B cell (primary cell): ENCODE data around the gene KLHDC7B. TPM values are rescaled to one million over a fixed set of nuclear protein-coding genes. Genes with fewer than 3 reads are reported as not detected.

Source experiments
- ATAC-seq: fragments of 200-7000 bp; cut with Tn5 transposase; one replicate; pipeline ENCODE4 v1.10.0; 2021; ENCODE audit warnings: low read depth, mild to moderate bottlenecking, moderate number of reproducible peaks, moderate library complexity
- CTCF ChIA-PET: fragments of 350-600 bp; sonication (Branson Sonifier 250); formaldehyde crosslinking; loops from one replicate; lab custom pipeline; 2021; ENCODE audit warnings: antibody characterized with exemption, inconsistent platforms; lab: Charles Lee
- POLR2A ChIA-PET: fragments of 350-600 bp; sonication (Branson Sonifier 250); formaldehyde crosslinking; loops from one replicate; lab custom pipeline; 2021; ENCODE audit warnings: antibody characterized with exemption; lab: Charles Lee
- DNase-seq: peaks from one replicate; pipeline ENCODE4 v3.0.0; 2013
- H2AFZ ChIP-seq: 2 replicates; pipeline ENCODE4 v1.6.1; 2012; ENCODE audit warnings: mild to moderate bottlenecking, low read depth, low read length; ENCODE audit not compliant: insufficient read depth, poor library complexity, severe bottlenecking
- H3K27ac ChIP-seq, 2 donors: 1 replicate in 1 of 2; 2 replicates in 1 of 2; pipeline ENCODE4 v1.5.1; 2012 to 2013; ENCODE audit warnings: low read length in 2 of 2, mild to moderate bottlenecking in 2 of 2, moderate library complexity in 1 of 2
- H3K27me3 ChIP-seq, 4 experiments: fragments of 200-600 bp in 1 of 4; sonication (generic) in 1 of 4; replicated peaks in 1 of 4; 1 replicate in 2 of 4; 2 replicates in 2 of 4; pipeline versions ENCODE4 v1.6.1 to v1.7.0; 2013 to 2016; ENCODE audit warnings: low read length in 3 of 4, mild to moderate bottlenecking in 2 of 4, mixed read lengths in 1 of 4, moderate library complexity in 1 of 4; ENCODE audit not compliant: insufficient read depth in 4 of 4, control insufficient read depth in 3 of 4; ENCODE audit errors: control extremely low read depth in 1 of 4
- H3K36me3 ChIP-seq, 2 experiments: replicated peaks in 1 of 2; 1 replicate in 1 of 2; 2 replicates in 1 of 2; pipeline versions ENCODE4 v1.6.1 to v1.7.1; 2013; ENCODE audit warnings: low read length in 1 of 2; ENCODE audit not compliant: insufficient read depth in 2 of 2, control insufficient read depth in 1 of 2; ENCODE audit errors: control extremely low read depth in 1 of 2, extremely low read depth in 1 of 2
- H3K4me1 ChIP-seq, 2 donors: fragments of 200-600 bp in 1 of 2; sonication (generic) in 1 of 2; 1 replicate in 1 of 2; 2 replicates in 1 of 2; pipeline versions ENCODE4 v1.5.1 to v1.6.1; 2013 to 2017; ENCODE audit warnings: low read length in 2 of 2; ENCODE audit not compliant: control insufficient read depth in 2 of 2, insufficient read depth in 2 of 2
- H3K4me2 ChIP-seq: replicated peaks from 2 replicates; pipeline ENCODE3; 2012; ENCODE audit warnings: mild to moderate bottlenecking, low read depth, low read length; ENCODE audit not compliant: poor library complexity, severe bottlenecking
- H3K4me3 ChIP-seq, 5 experiments: fragments of 200-600 bp in 1 of 5; sonication (generic) in 1 of 5; 1 replicate in 3 of 5; 2 replicates in 2 of 5; pipeline versions ENCODE4 v1.5.1 to v1.7.0; 2011 to 2016; ENCODE audit warnings: low read length in 4 of 5, mild to moderate bottlenecking in 4 of 5, low read depth in 2 of 5, control low read depth in 1 of 5, moderate library complexity in 1 of 5; ENCODE audit not compliant: insufficient read depth in 1 of 5; ENCODE audit errors: control extremely low read depth in 1 of 5, extremely low read depth in 1 of 5
- H3K79me2 ChIP-seq: fragments of 200-600 bp; sonication (generic); one replicate; pipeline ENCODE4 v1.6.0; 2016; ENCODE audit warnings: low read length; ENCODE audit not compliant: control insufficient read depth, insufficient read depth
- H3K9ac ChIP-seq: fragments of 200-600 bp; sonication (generic); 2 replicates; pipeline ENCODE4 v1.6.1; 2017; ENCODE audit warnings: mild to moderate bottlenecking, low read length, moderate library complexity
- H3K9me3 ChIP-seq, 3 donors: one replicate each; pipeline versions ENCODE4 v1.6.1 to v1.7.1; 2013; ENCODE audit warnings: low read length in 2 of 3; ENCODE audit not compliant: control insufficient read depth in 2 of 3, insufficient read depth in 1 of 3; ENCODE audit errors: control extremely low read depth in 1 of 3
- H4K20me1 ChIP-seq: 2 replicates; pipeline ENCODE4 v1.6.0; 2012; ENCODE audit warnings: mild to moderate bottlenecking, low read length; ENCODE audit not compliant: insufficient read depth, control insufficient read depth, poor library complexity, severe bottlenecking
- H3K27ac Mint-ChIP-seq: one replicate; pipeline ENCODE4 v1.8.0; 2021; ENCODE audit warnings: mixed read lengths
- H3K27me3 Mint-ChIP-seq: one replicate; pipeline ENCODE4 v1.8.0; 2021; ENCODE audit warnings: mixed read lengths
- H3K4me1 Mint-ChIP-seq: one replicate; pipeline ENCODE4 v1.8.0; 2021; ENCODE audit warnings: mixed read lengths
- H3K4me3 Mint-ChIP-seq: one replicate; pipeline ENCODE4 v1.8.0; 2021; ENCODE audit warnings: mixed read lengths
- H3K9me3 Mint-ChIP-seq: one replicate; pipeline ENCODE4 v1.8.0; 2022; ENCODE audit warnings: mixed read lengths; ENCODE audit not compliant: insufficient read depth
- CTCF ChIP-seq: fragments of 200-600 bp; IDR thresholded peaks from one replicate; pipeline ENCODE4 v1.8.0; 2022; ENCODE audit warnings: antibody characterized with exemption, mild to moderate bottlenecking
- EZH2 ChIP-seq: IDR thresholded peaks from 2 replicates; pipeline ENCODE4 v1.6.1; 2012; ENCODE audit warnings: borderline replicate concordance, low read depth, mild to moderate bottlenecking, moderate library complexity, low read length; ENCODE audit not compliant: insufficient read depth, poor library complexity, severe bottlenecking
- WGBS: methylation state at CpG from one replicate; pipeline ENCODE4 v1.1.5; 2013; ENCODE audit warnings: missing lambda C conversion rate; ENCODE audit not compliant: insufficient coverage; 5-methylcytosine and 5-hydroxymethylcytosine counted together
- intact Hi-C: fragments of 100-400 bp; cut with micrococcal nuclease; formaldehyde crosslinking; loops from one replicate; pipeline ENCODE4 v1.10.0; 2022
- polyA plus RNA-seq: library from polyadenylated mRNA; depleted of rRNA; stranded (reverse); fragments of >200 nt; gene quantifications from 2 replicates; pipeline ENCODE4 v1.2.3, GENCODE V29; 2012
- total RNA-seq, 2 donors: library from RNA; stranded (reverse); fragments of 120-200 nt in 1 of 2; gene quantifications; 1 replicate in 1 of 2; 2 replicates in 1 of 2; pipeline versions ENCODE4 v1.2.3 to v1.2.4, GENCODE V29; 2013 to 2022

The KLHDC7B gene
- total and polyA plus RNA-seq, 2 donors (not counting 1 experiment from before 2014, with no cell fraction given), result 1.8 to 6.2 TPM

GRCh38 chr22:50530580-50530876 is 15.2 kb upstream of the KLHDC7B start:
- peak overlapping the region; percentile 84 for H3K4me2 ChIP-seq
- no peaks in the 10 kb centered on the region for H3K9me3 Mint-ChIP-seq

More at GRCh38 chr22:50530580-50530876, 15.2 kb upstream of the KLHDC7B start:
- peaks cover 54% of the 10 kb centered on the region for H3K4me1 Mint-ChIP-seq
- H3K4me3 Mint-ChIP-seq, result peak overlapping the region; percentile 95
- Histone ChIP-seq H3K79me2 (peaks cover 10% of the 10 kb centered on the region), H3K36me3 (no peaks in the 10 kb centered on the region), H3K4me3 (peak overlapping the region; percentile 39 to 95 (median 95)), H3K4me1 (peaks cover 22 to 69% of the 10 kb centered on the region in 2 donors), H3K9me3 (peaks cover 0 to 9% (median 0%) of the 10 kb centered on the region in 3 donors), H3K9ac (peak overlapping the region; percentile 97), H2AFZ (peak overlapping the region; percentile 62), H3K27me3 (no peaks in the 10 kb centered on the region), H4K20me1 (no peaks in the 10 kb centered on the region), H3K27ac (peak overlapping the region; percentile 99 to 100)
- no peaks in the 10 kb centered on the region for H3K27me3 Mint-ChIP-seq
- TF ChIP-seq EZH2 (no peak), CTCF (no peak)
- DNase-seq (no peak), ATAC-seq (no peak)
- WGBS, result 1% methylated on average over 21 of the region's 21 CpGs
- ChIA-PET POLR2A (interaction anchor here (0.5 to 4.6 kb wide), 7 partner anchors 10 to 340 kb away, joined by 4 to 40 read pairs (median 18); partner anchors contain the start of genes LMF2, NCAPH2 and SYCE3), CTCF (interaction anchor here (2.1 kb wide), 1 partner anchor 10 kb away, joined by 7 read pairs; no protein-coding TSS in a partner anchor)
- H3K27ac Mint-ChIP-seq, result peak overlapping the region; percentile 99
- intact Hi-C loops, result loop anchor here (1.0 kb wide), 2 partner anchors 22 to 339 kb away; partner anchors contain the start of gene NCAPH2
